Measurements from ENCODE around the gene SYNRG.

GRCh38 chr17:37470181-37470580, 139.0 kb downstream of the SYNRG start:
- no peak for TF ChIP-seq CTCF (conservative IDR thresholded peaks at IDR 0.05; ENCODE audit: low read depth, low read length)
- no peak for TF ChIP-seq EZH2phosphoT487 (IDR thresholded peaks at IDR 0.05; ENCODE audit: borderline replicate concordance, low read length)
